GM12878 (cell line): Measurements from ENCODE around the gene NCAM2.

Experiments
- EP300 ChIP-seq, 2 experiments: fragments of 150-350 bp in 1 of 2; IDR thresholded peaks; 2 replicates each; pipeline ENCODE4 v1.6.1; 2011 to 2012; ENCODE audit warnings: low read depth in 2 of 2, low read length in 2 of 2, borderline replicate concordance in 1 of 2, improper control_type of control experiment in 1 of 2, inconsistent platforms in 1 of 2; ENCODE audit not compliant: control insufficient read depth in 1 of 2
- ZNF592 ChIP-seq: fragments of 450-650 bp; IDR thresholded peaks from 2 replicates; pipeline ENCODE4 v1.6.1; 2017; ENCODE audit warnings: mild to moderate bottlenecking, moderate library complexity
- TF ChIP-seq, protein P1 (sequence below), 3 experiments: IDR thresholded peaks in 2 of 3; conservative IDR thresholded peaks in 1 of 3; 2 replicates each; pipeline ENCODE4 v1.5.1; 2011; ENCODE audit warnings: low read depth in 3 of 3, low read length in 3 of 3, mild to moderate bottlenecking in 3 of 3, control low read depth in 2 of 3, moderate library complexity in 2 of 3, inconsistent platforms in 1 of 3, mixed read lengths in 1 of 3; ENCODE audit not compliant: control insufficient read depth in 2 of 3, insufficient read depth in 1 of 3; ENCODE audit errors: extremely low read depth in 1 of 3

DNA sequence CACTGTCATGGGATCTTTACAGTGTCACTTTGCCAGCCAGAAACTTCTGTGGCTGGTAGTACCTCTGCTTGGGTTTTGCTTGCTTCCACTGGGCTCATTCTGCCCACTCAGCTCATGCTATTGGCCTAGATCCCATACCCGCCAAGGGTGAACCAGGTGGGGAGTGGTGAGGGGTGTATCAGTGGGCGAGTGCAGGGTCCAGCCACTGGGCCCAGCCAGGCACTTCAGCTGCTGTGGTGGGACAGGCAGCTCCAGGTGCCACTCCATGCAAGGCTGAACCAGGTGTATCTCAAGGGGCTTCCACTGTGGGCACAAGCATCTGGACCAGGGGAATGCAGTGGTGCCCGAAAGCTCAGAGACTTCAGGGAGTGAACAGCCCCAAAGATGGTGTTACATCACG lies 398.2 kb downstream of the NCAM2 start:
- TF ChIP-seq, protein P1, sequence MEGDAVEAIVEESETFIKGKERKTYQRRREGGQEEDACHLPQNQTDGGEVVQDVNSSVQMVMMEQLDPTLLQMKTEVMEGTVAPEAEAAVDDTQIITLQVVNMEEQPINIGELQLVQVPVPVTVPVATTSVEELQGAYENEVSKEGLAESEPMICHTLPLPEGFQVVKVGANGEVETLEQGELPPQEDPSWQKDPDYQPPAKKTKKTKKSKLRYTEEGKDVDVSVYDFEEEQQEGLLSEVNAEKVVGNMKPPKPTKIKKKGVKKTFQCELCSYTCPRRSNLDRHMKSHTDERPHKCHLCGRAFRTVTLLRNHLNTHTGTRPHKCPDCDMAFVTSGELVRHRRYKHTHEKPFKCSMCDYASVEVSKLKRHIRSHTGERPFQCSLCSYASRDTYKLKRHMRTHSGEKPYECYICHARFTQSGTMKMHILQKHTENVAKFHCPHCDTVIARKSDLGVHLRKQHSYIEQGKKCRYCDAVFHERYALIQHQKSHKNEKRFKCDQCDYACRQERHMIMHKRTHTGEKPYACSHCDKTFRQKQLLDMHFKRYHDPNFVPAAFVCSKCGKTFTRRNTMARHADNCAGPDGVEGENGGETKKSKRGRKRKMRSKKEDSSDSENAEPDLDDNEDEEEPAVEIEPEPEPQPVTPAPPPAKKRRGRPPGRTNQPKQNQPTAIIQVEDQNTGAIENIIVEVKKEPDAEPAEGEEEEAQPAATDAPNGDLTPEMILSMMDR (IDR thresholded peaks at IDR 0.05 in 2 of 3, conservative IDR thresholded peaks at IDR 0.05 in 1 of 3; ENCODE audit: control insufficient read depth in 2 of 3, extremely low read depth in 1 of 3, insufficient read depth in 1 of 3, low read depth in 3 of 3, low read length in 3 of 3): no peak
- TF ChIP-seq ZNF592: no peak
- TF ChIP-seq EP300 (IDR thresholded peaks at IDR 0.05; ENCODE audit: borderline replicate concordance in 1 of 2, control insufficient read depth in 1 of 2, low read depth in 2 of 2, low read length in 2 of 2): no peak
